DMS53 treated with DMSO at 0.1 percent for 48 hours (cell line): ENCODE measurements around the gene SLC27A2.
A peak's percentile ranks its signal among the peaks of the same experiment; 100 is the strongest.

Source experiments
- DNase-seq: peaks from one replicate; lab custom pipeline; 2025; ENCODE audit not compliant: unreplicated experiment; lab: John Stamatoyannopoulos, UW

The SLC27A2 gene

DNA sequence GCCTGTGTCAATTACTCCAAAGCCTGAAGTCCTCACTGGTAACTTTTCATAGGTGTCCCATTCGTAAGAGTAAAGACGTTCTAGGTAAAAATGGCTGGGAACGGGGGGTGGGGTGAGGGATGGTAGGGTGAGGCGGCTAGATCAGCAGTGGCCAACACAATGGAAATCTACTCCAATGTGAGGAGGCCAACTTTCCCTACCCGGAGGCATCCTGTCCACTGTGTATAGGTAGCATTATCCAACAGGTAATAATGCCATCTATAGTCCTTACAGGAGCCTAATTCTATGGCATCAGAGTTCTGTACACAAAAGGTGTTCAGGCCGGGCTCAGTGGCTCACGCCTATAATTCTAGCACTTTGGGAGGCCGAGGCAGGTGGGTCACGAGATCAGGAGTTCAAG, 54.4 kb downstream of the SLC27A2 start:
- DNase-seq = no peak

DNA sequence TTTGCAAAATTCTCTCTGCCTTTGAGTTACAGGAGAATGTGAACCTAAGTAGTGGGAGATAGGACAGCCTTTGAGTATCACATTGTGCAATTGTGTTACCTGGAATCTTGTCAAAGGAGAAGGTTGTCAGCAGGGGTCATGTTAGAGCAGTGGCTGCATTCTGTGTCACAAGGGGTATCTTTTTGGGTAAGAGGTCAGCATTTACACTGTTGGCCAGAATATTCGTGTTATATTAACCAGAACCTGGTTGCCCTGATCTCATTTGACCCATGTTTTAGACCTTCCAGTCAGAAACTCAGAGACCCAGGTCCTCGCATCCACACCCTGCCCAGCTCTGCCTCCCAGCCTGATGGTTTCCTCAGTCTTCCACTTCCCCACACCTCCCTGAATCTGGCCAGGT, 56.3 kb downstream of the SLC27A2 start:
- DNase-seq = no peak

DNA sequence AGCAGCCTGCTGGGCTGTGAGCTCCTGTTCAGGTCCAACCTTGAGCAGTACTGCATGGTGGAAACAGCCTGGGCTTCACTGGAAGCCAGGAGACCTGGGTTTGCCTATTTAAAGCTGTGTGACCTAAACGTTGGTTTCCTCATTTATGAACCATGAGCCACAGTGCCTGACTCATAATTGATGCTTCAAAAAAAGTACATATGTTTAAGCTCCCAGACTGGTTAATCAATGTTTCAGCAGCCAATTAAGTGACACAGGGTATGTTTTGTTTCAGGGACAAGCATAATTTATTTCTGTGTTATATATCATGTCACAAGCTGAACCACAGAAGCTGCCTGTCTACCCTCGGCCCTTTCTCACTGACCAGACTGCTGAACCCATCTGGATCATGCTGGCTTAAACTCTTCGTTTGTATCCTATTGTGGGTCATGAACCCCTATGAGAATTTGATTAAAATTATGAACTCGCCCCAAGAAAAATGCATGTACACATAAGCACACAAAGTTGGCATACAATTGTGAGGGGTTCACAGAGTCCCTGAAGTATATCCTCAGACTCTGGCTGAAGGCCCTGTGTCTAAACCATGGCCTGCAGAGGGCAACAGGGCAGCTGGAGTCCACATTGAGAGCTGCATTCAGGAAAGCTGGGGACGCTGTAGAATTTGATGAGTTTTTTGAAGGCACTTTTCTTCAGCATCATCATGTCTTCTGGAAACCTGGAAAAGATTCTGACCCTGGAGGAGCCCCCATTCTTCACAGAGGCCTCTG, 59.9 kb downstream of the SLC27A2 start:
- DNase-seq = no peak

DNA sequence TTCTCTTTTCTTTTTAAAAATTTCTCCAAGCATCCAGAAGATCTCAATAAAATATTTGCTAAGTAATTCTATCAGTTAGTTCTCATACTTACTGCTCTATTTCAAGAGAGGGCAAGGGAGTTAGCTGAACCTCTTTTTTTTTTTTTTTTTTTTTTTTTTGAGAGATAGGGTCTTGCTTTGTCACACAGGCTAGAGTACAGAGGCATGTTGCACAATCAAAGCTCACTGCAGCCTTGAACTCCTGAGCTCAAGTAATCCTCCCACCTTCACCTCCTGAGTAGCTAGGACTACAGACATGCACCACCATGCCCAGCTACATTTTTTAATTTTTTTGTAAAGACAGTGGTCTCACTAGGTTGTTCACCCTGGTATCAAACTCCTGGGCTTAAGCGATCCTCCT, 62.2 kb downstream of the SLC27A2 start:
- no peak for DNase-seq

DNA sequence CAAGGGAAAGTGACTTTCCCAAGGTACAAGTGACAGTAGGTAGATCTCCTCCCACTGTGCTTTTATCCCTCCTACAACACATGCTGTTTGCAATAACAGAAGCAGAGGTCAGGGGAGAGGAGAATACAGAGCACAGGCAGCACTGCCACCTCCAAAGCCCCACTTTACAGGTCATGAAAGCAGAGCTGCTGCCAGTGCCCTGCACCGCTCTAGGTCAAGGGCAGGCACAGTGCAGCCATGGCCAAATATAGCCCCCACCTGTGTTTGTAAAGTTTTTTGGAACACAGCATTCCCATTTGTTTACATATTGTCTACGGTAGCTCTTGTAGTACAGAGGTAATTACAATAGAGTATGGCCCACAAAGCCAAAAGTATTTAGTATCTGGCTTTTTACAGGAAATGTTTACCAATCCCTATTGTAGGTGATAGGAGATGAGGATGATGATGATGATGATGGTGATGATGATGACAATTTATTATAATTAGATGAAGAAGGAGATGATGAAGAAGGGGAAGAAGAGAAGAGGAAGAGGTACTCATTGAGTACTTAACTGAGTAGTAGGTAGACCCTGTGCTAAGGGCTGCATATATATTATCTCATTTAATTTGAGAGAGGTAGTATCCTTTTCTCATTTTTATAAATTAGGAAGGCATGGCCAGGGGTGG, 63.1 kb downstream of the SLC27A2 start:
- no peak for DNase-seq

DNA sequence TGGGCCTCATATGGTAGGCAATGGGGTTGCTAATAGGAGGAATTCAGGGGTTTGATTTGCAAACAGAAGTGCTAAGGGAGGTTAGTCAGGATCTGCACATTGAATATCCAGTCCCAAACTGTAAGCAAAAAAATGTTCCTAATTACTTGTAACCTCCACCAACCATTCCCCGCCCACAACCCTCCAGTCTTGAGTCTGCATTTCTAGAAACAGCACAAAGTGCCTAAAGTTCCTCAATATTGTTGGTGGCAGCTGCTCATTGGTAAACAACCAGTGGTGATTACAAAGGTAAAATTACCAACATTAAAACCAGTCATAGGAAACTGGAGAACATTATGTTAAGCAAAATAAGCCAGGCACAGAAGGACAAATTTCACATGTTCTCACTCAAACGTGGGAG, 64.6 kb downstream of the SLC27A2 start:
- no peak for DNase-seq

DNA sequence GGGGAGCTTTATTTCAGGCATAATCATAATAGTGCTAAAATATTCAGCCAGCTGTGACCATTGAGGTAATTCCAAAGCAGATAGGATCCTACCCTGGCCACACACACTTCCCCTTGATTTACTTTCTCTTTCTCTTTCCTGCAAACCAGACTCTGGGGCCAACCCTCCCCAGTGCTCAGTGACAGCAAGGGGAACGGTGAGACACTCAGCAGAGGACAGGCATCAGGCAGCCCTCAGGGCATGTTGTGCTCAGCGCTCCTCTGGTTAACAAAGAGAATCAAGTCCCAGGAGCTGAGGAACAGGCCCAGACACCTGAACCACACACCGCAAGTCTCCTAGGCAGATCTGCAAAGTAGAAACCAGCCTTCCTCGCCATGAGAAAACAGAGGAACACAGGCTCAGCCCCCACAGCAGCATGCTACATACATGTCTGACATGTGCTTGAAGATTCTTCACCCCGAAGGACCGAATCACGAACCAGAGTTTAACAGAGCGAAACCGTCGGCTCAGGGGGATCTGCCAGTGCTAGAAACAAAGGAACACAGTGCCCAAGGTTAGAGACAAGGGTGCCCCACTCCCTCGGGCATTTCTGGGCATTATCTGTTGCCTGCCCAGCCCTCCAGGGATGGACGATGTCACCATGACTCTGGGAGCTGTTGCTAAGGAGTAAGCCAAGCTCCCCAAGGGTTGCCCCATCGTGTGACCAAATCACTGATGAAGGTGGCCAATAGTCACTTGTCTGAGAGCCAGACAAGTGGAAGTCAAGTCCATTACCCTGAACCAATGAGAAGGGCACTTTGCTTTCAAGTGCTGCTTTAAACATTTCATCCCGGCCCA, 66.0 kb downstream of the SLC27A2 start:
- peak; percentile 3 for DNase-seq

DNA sequence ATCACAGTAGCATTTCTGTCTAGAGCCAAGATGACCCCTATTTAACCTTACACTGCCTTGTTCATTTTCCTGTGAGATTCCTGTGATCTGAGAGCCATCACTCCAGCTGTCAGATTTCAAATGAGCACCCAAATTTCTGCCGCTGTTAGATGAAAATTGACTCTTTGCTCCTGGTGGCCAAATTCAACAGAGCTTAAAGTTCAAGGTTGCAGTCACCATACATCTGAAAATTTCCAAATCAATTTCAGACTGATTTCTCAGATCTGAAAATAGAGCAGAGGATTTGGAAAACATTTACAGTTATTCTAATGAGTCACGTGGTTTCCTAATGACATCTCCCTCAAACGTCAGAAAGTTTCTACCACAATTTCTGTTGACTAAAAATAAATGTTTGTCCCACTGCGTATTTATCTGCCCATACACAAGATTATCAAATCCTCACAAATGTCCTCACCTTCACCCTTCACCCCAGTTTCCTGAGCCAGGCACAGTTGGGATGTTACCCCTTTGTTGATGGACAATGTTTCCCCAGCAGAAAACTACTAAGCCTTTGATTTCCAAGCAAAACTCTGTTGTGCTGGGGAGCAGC, 67.1 kb downstream of the SLC27A2 start:
- DNase-seq = no peak

DNA sequence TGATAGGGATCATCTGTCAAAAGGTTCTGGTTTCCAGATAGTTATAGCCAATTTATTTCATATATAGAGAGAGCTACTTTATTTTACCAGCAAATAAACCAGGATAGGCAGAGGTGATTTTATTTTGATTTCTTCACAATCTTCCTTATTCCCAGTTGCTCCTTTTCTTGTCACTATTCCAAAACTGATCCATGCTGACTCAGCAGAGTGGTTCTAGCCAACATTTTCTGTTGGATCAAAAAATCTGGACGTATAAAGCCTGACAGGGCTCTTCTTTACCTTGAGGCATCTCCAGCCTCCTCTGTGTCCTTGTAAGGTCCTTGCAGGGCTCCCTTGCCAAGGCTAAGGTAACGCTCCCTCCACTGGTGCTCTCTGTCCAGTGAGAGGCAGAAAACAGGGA, 67.7 kb downstream of the SLC27A2 start:
- no peak for DNase-seq

DNA sequence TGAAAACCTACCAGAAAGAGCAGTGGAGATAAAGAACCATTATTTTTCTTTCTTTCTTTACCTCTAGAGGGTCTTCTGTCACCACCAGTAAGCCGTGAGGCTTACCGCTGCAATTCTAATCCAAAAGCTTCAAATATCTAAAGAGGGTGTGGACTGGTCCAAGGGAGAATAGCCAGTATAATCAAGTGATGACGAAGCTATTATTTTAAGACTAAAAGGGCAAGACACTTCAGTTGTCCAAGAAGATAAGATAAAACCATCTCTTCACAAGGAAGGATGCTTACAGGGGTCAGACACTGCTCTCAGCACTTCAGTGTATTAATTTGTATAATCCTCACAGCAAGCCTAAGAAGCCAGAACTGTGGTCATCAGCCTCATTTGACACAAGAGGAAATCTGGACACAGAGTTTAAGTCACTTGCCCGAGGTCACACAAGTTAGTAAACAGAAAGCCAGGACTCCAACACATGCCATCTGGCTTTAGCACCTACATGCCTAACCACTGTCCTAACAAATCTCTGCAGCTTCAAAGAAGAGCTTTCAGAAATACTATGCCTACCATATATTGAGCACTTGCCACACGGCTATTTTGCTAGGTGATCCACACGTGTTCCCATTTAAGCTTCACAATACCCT, 68.9 kb downstream of the SLC27A2 start:
- DNase-seq = no peak

DNA sequence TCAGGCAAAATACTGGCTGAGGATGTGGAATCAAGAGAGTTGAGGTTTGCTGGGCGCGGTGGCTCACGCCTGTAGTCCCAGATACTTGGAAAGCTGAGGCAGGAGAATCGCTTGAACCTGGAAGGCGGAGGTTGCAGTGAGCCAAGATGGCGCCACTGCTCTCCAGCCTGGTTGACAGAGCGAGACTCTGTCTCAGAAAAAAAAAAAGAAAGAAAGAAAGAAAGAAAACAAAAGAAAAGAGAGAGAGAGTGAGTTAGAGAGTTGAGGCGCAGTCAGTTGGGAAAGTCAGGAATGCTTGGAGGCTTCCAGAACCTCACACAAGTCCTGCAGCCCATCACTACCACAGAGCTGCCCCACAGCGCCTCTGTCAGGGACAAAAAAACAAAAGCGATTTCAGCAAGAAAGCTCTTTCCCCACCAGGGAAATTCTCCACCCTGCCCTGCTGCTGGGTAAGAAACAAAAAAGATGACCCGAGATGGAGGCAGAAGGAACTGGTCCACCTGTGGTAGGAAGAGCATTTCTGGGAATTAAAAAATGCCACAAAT, 69.7 kb downstream of the SLC27A2 start:
- no peak for DNase-seq

DNA sequence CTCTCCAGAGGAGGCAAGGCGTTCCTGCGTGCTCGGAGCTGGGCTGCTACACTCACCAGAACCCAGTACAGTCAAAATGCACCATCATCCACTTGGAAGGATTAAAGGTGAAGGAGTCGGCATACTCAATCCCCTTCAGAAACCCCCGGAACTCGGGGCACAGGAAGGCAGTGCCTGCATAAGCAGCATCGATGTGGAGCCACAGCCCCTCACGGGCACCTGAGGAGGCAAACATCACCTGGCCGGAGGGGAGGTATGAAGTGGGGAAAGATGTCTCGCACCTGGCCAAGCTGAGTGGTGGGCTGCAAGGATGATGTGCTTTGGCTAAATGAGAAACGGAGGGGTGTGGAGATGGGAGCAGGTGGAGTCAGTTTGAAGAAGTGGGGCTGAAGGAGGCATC, 70.6 kb downstream of the SLC27A2 start:
- no peak for DNase-seq

DNA sequence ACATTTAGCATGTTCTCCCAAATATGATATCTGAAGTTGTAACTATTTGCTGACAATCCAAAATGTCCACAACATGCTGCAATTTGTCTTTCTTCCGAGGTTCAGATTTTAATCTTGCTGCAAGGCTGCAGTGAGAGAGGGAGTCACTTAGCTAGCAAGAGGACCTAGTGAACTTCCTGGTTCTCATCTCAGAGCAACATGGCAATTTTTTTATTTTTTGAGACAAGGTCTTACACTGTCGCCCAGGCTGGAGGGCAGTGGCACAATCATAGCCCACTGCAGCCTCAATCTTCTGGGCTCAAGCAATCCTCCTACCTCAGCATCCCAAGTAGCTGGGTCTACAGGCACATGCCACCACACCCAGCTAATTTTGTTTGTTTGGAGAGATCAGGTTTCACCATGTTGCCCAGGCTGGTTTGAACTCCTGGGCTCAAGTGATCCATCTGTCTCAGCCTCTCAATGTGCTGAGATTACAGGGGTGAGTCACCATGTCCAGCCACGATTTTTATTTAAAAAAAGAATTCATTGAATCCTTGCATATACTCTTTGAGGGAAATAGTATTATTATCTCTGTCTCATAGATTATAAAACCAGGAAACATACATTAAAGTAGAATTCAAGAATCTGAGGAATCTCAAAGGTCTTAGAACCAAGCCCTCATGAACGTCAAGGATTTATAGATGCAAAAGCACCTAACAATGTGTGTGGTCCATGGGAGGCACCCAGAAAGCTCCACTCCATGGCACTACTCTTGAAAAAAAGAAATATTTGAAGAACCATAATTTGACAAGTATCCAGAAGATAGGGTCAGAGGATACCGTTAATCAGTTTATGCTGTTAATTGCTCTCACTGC, 74.4 kb downstream of the SLC27A2 start:
- peak; percentile 60 for DNase-seq

DNA sequence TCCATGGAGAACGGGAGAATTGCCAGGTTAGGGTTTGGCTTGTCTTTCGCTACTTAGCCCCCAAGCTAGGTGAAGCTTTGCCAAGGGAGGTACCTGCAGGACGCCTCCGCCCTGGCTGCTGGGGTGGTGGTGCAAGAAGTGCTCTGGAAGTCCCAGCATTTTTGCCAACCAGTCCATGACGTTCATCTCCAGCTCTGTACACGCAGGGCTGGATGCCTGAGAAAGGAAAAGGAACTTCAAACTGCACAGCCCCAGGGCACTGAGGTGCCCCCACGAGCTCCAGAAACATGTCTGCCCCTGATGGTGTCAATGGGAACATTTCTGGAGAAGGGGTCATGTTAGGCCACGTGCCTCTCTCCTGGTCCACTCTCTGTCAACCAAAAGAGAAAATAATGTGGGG, 75.3 kb downstream of the SLC27A2 start:
- no peak for DNase-seq

DNA sequence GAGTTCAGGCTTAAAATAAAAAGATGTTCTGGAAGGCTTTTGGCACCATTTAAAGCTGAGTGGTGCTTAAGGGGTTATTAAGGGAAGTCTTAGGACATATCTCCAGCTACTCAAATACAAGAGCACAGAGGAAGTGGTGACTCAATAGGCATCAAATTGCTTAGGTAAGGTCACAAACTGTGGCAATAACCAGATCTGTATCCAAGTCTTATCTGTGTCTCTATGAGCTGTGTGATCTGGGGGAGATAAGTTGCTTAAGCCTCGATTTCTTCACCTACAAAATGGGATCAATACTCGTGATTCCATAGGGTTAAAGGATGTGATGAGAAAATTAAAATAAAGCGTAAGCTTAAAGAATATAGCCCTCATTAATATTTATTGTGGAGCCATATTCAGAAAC, 75.9 kb downstream of the SLC27A2 start:
- DNase-seq = no peak

DNA sequence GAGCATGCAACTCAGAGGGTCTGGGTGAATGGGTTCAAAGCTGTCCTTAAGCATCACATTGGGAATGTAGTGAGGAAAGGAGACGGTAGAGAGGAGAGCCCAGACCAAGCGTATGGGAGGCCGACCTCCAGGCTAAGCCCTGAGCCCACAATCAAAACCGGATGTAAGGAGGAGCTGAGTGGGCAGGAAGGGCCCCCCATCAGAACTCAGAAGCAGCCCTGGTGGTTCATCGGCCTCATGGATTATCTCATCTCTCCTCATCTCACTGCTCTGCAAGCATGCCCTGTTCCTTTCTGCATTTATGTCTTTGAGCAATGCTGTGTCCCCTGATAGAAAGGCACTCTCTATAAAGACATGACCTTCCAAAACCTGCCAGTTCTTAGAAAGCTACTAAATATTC, 77.3 kb downstream of the SLC27A2 start:
- no peak for DNase-seq

DNA sequence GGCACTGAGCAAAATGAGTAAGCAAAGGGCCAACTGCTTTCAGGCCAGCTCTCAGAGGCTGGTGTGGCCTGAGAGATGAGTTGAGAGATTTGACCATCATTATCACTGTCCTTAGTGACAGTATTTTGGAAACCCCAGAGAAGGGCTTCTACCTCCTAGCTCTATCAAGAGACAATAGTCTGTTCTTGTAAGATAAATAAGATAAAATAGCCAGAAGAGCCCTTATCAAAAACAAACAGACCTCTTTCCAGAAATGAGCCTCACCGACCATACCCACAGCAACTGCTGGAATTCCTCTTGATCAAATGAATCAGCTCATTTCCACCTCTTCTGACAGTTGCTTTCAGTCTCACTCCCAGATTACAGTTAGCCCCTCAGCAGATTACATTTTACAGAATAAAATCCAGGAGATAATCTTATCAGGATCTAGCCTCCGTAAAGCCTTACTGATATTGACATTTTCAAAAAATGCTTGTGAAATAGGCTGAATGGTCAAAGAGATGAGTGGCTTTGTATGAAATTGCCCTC, 79.0 kb downstream of the SLC27A2 start:
- no peak for DNase-seq

DNA sequence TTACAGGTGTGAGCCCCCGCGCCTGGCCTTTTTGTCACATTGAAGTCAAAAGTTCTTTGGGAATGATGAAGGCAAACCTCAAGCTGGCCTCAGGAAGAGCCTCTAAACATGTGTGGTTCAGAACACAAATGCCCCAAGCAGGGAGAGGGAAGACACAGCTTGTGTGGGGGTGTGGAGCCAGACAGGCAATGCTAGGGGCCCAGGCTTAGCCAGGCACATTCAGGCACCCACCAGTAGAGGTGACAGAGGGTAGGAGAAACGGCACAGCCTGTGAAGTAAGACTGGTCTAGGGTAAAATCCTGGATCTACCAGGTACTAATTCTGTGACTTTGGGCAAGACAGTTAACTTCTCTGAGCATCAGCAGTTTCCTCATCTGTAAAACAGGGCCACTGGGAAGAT, 80.0 kb downstream of the SLC27A2 start:
- DNase-seq = no peak

DNA sequence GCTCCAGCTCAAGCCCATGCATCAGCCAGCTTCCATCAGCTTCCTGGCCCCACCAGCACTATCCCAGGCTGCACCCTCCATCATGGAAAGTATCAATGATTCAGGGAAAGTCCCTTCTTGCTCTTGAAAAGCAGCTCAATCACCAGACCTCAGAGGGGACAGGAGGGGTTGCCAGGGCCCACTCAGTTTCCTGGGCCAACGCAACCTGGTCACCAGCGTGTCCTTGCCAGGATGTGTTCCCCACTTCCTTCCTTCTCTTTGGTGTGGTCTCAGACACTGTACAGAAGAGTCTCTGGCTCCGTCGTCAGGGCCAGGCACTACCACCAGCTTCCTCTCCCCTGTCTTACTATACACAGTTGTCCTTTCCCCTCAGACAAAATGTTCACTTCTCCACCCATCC, 80.5 kb downstream of the SLC27A2 start:
- DNase-seq = no peak

DNA sequence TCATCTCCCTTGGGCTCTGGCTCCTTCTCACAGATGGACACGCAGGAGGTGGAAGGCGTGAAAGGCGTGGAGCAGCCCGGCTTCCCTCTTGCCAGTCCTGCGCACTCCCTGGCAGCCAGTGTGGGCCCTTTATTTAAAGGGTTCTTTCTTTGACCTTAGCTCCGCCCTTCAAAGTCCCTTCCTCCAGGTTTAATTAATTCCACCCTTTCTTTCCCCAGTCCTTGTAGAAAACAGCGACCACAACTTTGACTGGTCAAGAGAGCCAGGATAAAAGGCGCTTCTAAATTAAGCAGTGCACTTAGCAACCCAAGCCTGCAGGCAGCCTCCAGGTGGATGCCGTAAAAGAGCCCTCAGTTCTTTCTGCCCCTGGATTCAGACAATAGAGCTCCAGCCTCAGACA, 83.6 kb downstream of the SLC27A2 start, which contains the start of gene HDC:
Gene HDC, minus strand, starts transcription at position 107 of the 400 bp plus-strand sequence. Its CDS starts 103 bp downstream, at position 4.
- DNase-seq = no peak
